Mucosa of stomach (tissue), 1 donor: ENCODE results near the gene COL5A2.

Experiments used
- H3K27me3 ChIP-seq: one replicate; pipeline ENCODE4 v1.7.0; 2013; ENCODE audit warnings: mild to moderate bottlenecking, low read length; ENCODE audit not compliant: control insufficient read depth, insufficient read depth
- H3K36me3 ChIP-seq: one replicate; pipeline ENCODE4 v1.7.0; 2013; ENCODE audit warnings: low read length; ENCODE audit not compliant: control insufficient read depth, insufficient read depth
- H3K4me1 ChIP-seq: one replicate; pipeline ENCODE4 v1.7.0; 2013; ENCODE audit warnings: mild to moderate bottlenecking, low read length; ENCODE audit not compliant: control insufficient read depth, insufficient read depth
- H3K4me3 ChIP-seq: one replicate; pipeline ENCODE4 v1.7.0; 2013; ENCODE audit warnings: low read length
- H3K9ac ChIP-seq: one replicate; pipeline ENCODE4 v1.7.0; 2013; ENCODE audit warnings: mild to moderate bottlenecking, low read length, moderate library complexity
- H3K9me3 ChIP-seq: one replicate; pipeline ENCODE4 v1.7.0; 2013; ENCODE audit warnings: mild to moderate bottlenecking, low read length, moderate library complexity; ENCODE audit not compliant: control insufficient read depth
- donor health status: Pancreatic carcinoma.

Gene COL5A2

GRCh38 chr2:189142893-189143759, 36.4 kb downstream of the COL5A2 start:
- Histone ChIP-seq H3K4me1 (no peaks in the 10 kb centered on the region), H3K36me3 (no peaks in the 10 kb centered on the region), H3K4me3 (no peak overlapping the region), H3K9me3 (no peaks in the 10 kb centered on the region), H3K27me3 (no peaks in the 10 kb centered on the region), H3K9ac (no peak overlapping the region)

GRCh38 chr2:189138800-189139199, 40.8 kb downstream of the COL5A2 start:
- no peaks in the 10 kb centered on the region for H3K36me3 ChIP-seq
- no peaks in the 10 kb centered on the region for H3K9me3 ChIP-seq
- H3K4me3 ChIP-seq: no peak overlapping the region
- no peak overlapping the region for H3K9ac ChIP-seq
- no peaks in the 10 kb centered on the region for H3K4me1 ChIP-seq
- H3K27me3 ChIP-seq: no peaks in the 10 kb centered on the region

- H3K36me3 ChIP-seq: no peaks in the 10 kb centered on the region
- no peaks in the 10 kb centered on the region for H3K9me3 ChIP-seq
- H3K27me3 ChIP-seq: no peaks in the 10 kb centered on the region
- H3K4me1 ChIP-seq: no peaks in the 10 kb centered on the region
- H3K4me3 ChIP-seq: no peak overlapping the region
- no peak overlapping the region for H3K9ac ChIP-seq
Measured at GRCh38 chr2:189137519-189137918, 42.0 kb downstream of the COL5A2 start.

- Histone ChIP-seq H3K4me1 (no peaks in the 10 kb centered on the region), H3K4me3 (no peak overlapping the region), H3K9me3 (no peaks in the 10 kb centered on the region)
Measured at GRCh38 chr2:189134485-189134884, 45.1 kb downstream of the COL5A2 start.

GRCh38 chr2:189131991-189132390, 47.6 kb downstream of the COL5A2 start:
- no peaks in the 10 kb centered on the region for H3K9me3 ChIP-seq
- no peaks in the 10 kb centered on the region for H3K36me3 ChIP-seq
- H3K9ac ChIP-seq: no peak overlapping the region
- no peaks in the 10 kb centered on the region for H3K4me1 ChIP-seq
- H3K4me3 ChIP-seq: no peak overlapping the region
- no peaks in the 10 kb centered on the region for H3K27me3 ChIP-seq

More at GRCh38 chr2:189134485-189134884, 45.1 kb downstream of the COL5A2 start:
- no peaks in the 10 kb centered on the region for H3K27me3 ChIP-seq
- no peak overlapping the region for H3K9ac ChIP-seq
- H3K36me3 ChIP-seq: no peaks in the 10 kb centered on the region

- Histone ChIP-seq H3K9ac (no peak overlapping the region), H3K27me3 (no peaks in the 10 kb centered on the region), H3K36me3 (no peaks in the 10 kb centered on the region), H3K4me1 (no peaks in the 10 kb centered on the region), H3K4me3 (no peak overlapping the region), H3K9me3 (no peaks in the 10 kb centered on the region)
Measured at GRCh38 chr2:189129971-189130370, 49.6 kb downstream of the COL5A2 start.

- H3K9ac ChIP-seq: no peak overlapping the region
Measured at GRCh38 chr2:189128970-189129369, 50.6 kb downstream of the COL5A2 start.

GRCh38 chr2:189127756-189128155, 51.8 kb downstream of the COL5A2 start:
- no peaks in the 10 kb centered on the region for H3K27me3 ChIP-seq
- no peak overlapping the region for H3K4me3 ChIP-seq
- H3K9me3 ChIP-seq: no peaks in the 10 kb centered on the region
- no peaks in the 10 kb centered on the region for H3K4me1 ChIP-seq
- H3K36me3 ChIP-seq: no peaks in the 10 kb centered on the region
- no peak overlapping the region for H3K9ac ChIP-seq

More at GRCh38 chr2:189128970-189129369, 50.6 kb downstream of the COL5A2 start:
- H3K9me3 ChIP-seq: no peaks in the 10 kb centered on the region
- H3K4me3 ChIP-seq: no peak overlapping the region
- no peaks in the 10 kb centered on the region for H3K27me3 ChIP-seq
- H3K36me3 ChIP-seq: no peaks in the 10 kb centered on the region
- no peaks in the 10 kb centered on the region for H3K4me1 ChIP-seq

GRCh38 chr2:189125195-189125594, 54.4 kb downstream of the COL5A2 start:
- H3K4me1 ChIP-seq: no peaks in the 10 kb centered on the region
- H3K36me3 ChIP-seq: no peaks in the 10 kb centered on the region
- H3K9me3 ChIP-seq: no peaks in the 10 kb centered on the region
- no peaks in the 10 kb centered on the region for H3K27me3 ChIP-seq
- H3K4me3 ChIP-seq: no peak overlapping the region
- H3K9ac ChIP-seq: no peak overlapping the region

GRCh38 chr2:189124175-189124574, 55.4 kb downstream of the COL5A2 start:
- Histone ChIP-seq H3K9ac (no peak overlapping the region), H3K9me3 (no peaks in the 10 kb centered on the region), H3K27me3 (no peaks in the 10 kb centered on the region), H3K4me1 (no peaks in the 10 kb centered on the region), H3K36me3 (no peaks in the 10 kb centered on the region), H3K4me3 (no peak overlapping the region)

GRCh38 chr2:189118386-189118785, 61.2 kb downstream of the COL5A2 start:
- H3K9ac ChIP-seq: no peak overlapping the region
- H3K9me3 ChIP-seq: no peaks in the 10 kb centered on the region
- no peaks in the 10 kb centered on the region for H3K4me1 ChIP-seq
- no peaks in the 10 kb centered on the region for H3K36me3 ChIP-seq
- no peak overlapping the region for H3K4me3 ChIP-seq
- H3K27me3 ChIP-seq: no peaks in the 10 kb centered on the region

GRCh38 chr2:189116979-189117378, 62.6 kb downstream of the COL5A2 start:
- no peaks in the 10 kb centered on the region for H3K27me3 ChIP-seq
- H3K4me3 ChIP-seq: no peak overlapping the region
- no peaks in the 10 kb centered on the region for H3K4me1 ChIP-seq
- no peaks in the 10 kb centered on the region for H3K36me3 ChIP-seq
- H3K9ac ChIP-seq: no peak overlapping the region
- H3K9me3 ChIP-seq: no peaks in the 10 kb centered on the region
